Sigmoid colon (tissue), 4 donors: ENCODE results near the gene APC.

Experiments used
- CTCF ChIP-seq, 4 experiments: fragments of 450-650 bp in 3 of 4; fragments of 200-600 bp in 1 of 4; IDR thresholded peaks; one replicate each; pipeline ENCODE4 v1.5.1; 2016 to 2019; ENCODE audit warnings: antibody characterized with exemption in 4 of 4, mild to moderate bottlenecking in 3 of 4, moderate library complexity in 2 of 4
- EP300 ChIP-seq, 4 donors: sonication (generic); formaldehyde crosslinking; IDR thresholded peaks; one replicate each; pipeline ENCODE4 v1.6.1; 2017; ENCODE audit warnings: antibody characterized with exemption in 4 of 4
- POLR2A ChIP-seq, 2 donors: fragments of 450-650 bp; IDR thresholded peaks; one replicate each; pipeline ENCODE4 v1.6.1; 2016; ENCODE audit warnings: antibody characterized with exemption in 2 of 2, mild to moderate bottlenecking in 2 of 2, moderate library complexity in 2 of 2
- POLR2AphosphoS5 ChIP-seq, 4 donors: sonication (generic); formaldehyde crosslinking; IDR thresholded peaks; one replicate each; pipeline ENCODE4 v1.6.1; 2017; ENCODE audit warnings: antibody characterized with exemption in 4 of 4

- TF ChIP-seq CTCF (IDR thresholded peaks at IDR 0.05) = no peak
- no peak for TF ChIP-seq POLR2A (IDR thresholded peaks at IDR 0.05)
- TF ChIP-seq EP300 (IDR thresholded peaks at IDR 0.05) = no peak
- TF ChIP-seq POLR2AphosphoS5 (IDR thresholded peaks at IDR 0.05) = no peak
These were observed 133.3 kb downstream of the APC start for GRCh38 chr5:112870966-112871365.
